ENCODE measurements around the gene PAPSS2.
A peak's percentile ranks its signal among the peaks of the same experiment; 100 is the strongest.
"Not testable (repeated sequence)": the region's sequence is repeated elsewhere in the genome, so short reads cannot be mapped to it uniquely, and the experiment has no call there.

Gene PAPSS2

GRCh38 chr10:87643920-87644319 is 15.8 kb upstream of the PAPSS2 start:
- no peak for DNase-seq

DNA sequence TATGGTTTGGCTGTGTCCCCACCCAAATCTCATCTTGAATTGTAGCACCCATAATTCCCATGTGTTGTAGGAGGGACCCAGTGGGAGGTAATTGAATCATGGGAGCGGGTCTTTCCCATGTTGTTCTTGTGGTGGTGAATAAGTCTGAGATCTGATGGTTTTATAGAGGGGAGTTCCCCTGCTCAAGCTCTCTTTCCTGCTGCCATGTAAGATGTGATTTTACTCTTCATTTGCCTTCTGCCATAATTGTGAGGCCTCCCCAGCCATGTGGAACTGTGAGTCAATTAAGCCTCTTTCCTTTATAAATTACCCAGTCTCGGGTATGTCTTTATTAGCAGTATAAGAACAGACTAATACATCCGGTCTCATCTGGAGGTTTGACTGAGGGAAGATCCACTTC is 15.2 kb upstream of the PAPSS2 start:
- not testable (repeated sequence) for DNase-seq

GRCh38 chr10:87646192-87646909 is 13.3 kb upstream of the PAPSS2 start:
- no peak for DNase-seq

DNA sequence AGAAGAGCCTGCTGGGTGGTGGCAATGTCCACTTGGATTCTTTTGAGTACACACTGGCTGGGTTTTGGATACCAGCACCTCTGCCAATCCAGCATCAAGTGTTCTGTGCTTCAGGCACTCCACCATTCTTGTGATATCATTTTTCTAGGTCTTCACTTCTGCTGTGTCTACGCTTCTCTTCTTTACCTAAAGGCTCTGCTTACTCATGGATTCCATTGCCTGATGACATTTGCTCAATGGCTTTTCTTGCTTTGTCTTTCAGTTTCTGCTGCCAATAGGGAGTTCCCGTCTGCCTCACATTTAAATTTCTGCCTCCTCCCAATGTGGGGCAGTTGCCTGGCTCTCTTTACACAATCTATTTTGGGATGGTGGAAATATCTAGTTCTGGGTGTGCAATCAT is 12.7 kb upstream of the PAPSS2 start:
- DNase-seq, result no peak

- no peak for DNase-seq
Measured at GRCh38 chr10:87650838-87651589, 8.7 kb upstream of the PAPSS2 start.

- no peak for DNase-seq
Measured at GRCh38 chr10:87651801-87652200, 7.9 kb upstream of the PAPSS2 start.

- DNase-seq, result no peak
Measured at GRCh38 chr10:87652261-87652660, 7.4 kb upstream of the PAPSS2 start.

- DNase-seq, result no peak
Measured at GRCh38 chr10:87654212-87654611, 5.5 kb upstream of the PAPSS2 start.

DNA sequence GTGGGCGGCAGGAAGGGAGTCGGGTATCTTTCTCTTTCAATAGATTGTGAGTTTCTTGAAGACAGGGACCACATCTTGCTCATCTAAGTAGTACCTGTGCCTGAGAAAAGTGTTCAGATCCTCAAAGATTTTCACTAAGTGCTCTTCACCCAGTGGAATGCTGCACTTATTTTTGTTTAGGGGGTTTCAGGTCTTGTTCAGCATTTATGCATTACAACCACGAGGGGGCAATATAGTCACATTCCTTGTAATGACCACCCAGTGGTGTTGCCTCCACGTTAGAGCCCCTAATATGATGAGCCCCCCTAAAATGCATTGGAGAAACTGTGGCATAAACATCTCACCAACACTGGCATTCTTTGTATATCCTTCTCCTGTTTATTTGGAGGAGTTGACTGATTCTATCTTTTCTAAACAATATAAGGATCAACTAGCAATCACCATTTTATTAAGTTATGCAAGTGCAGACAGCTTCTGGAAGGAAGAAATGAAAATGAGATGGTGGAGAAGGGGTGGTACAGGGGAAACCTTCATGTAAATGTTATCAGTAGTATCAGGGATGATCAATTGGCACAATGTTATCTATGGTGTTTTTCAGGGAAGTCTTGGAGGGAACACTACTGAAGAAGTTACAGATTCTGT is 3.1 kb upstream of the PAPSS2 start:
- peak in 2 of 3 experiments; percentile 33 to 50 for DNase-seq

- no peak for DNase-seq
Measured at GRCh38 chr10:87657371-87657770, 2.3 kb upstream of the PAPSS2 start.

DNA sequence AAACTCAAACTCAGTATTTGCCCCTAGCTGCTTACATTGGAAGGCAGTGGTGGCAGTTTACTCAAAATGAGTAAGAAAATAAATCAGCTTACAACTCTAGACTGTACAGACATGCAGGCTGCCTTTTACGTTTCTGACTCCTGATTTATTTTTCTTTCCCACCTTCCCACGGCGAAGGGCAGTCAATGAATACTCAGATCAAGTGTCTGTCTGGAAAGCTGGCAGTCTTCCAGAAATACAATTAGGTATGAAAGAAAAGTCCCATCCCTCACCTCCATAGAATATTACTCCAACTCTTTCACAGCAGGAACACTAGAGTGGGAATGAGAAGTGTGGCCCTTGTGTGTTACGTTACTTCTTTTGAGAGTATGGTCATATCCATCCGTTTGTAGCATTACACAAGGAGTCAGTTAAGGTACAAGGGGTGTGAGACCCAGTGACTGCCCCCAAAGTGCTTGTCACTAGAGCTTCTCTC is 1.3 kb upstream of the PAPSS2 start:
- DNase-seq, result peak; percentile 28 to 85 (median 76)

DNA sequence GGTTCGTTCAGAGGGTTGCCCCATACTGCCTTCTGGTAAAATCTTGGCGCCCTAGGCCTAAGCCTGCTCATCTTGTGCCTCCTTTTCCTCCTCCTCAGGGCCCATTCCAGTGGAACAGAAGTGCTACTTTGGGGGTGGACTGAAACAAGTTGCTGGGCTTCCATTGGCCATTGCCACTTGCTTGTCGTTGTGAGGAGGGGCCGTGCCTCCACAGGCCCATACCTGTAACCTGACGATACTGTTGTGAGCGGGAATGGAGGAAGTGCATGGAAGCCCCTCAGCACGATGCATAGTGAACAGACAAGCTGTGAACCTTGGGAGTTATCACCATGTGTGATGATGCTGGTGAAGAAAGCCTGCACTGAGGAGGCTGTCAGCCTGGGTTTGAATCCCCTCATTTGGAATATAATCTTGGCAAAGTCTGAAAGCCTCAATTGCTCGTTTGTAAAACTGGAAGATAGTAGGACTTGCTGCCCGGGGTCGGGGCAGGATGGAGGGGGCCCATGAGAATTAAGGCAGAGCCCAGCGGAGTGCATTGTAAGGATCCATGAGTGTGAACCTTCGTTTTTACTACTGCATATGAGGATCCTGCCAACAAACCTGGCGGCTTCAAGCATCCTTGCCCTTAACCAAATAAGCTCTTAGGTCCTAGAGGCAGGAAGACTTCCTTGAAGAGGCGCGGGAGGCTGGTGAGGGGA is 671 bp upstream of the PAPSS2 start:
- DNase-seq, result peak in 2 of 3 experiments; percentile 16 to 34

GRCh38 chr10:87660484-87661133 is 931 bp downstream of the PAPSS2 start:
- peak in 1 of 3 experiments; percentile 1 for DNase-seq

GRCh38 chr10:87661861-87662785 is 2.4 kb downstream of the PAPSS2 start:
- no peak for DNase-seq

- no peak for DNase-seq
Measured at GRCh38 chr10:87664276-87664701, 4.6 kb downstream of the PAPSS2 start.

GRCh38 chr10:87667493-87667892 is 7.8 kb downstream of the PAPSS2 start:
- no peak for DNase-seq

DNA sequence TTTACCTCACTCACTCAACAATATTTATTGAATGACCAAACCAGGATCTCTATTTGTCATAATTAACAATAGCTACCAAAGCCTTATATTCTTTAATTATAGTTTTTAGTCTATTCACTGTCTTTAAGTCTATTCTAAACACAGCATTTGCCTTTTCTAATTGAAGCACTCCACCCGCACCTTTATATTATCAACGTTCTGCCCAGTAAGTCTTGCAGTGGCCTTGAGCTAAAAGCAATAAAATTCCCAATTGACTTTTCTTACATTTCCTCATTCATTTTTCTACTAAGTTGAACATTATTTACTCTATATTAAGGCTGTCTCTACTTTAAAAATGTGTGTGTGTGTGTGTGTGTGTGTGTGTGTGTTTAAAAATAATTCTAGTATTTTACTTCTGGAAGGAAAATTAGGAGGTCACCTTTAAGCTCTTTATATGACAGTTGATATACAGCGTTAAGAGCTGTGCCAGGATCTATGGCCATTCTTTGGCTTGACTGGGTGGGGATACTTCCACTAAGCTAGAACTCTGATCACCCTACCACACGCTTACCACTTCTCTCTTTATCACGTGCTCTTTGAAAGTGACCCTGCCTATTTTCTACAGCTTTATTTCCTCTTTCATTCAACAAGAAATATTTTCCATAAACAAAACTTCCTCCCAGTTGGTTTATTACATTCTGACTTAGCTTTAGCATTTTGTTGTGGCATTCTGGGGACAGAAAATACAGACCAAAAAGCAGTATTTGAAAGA is 8.8 kb downstream of the PAPSS2 start:
- DNase-seq, result peak in 1 of 3 experiments; percentile 44

- DNase-seq, result no peak
Measured at GRCh38 chr10:87669752-87670151, 10.1 kb downstream of the PAPSS2 start.

DNA sequence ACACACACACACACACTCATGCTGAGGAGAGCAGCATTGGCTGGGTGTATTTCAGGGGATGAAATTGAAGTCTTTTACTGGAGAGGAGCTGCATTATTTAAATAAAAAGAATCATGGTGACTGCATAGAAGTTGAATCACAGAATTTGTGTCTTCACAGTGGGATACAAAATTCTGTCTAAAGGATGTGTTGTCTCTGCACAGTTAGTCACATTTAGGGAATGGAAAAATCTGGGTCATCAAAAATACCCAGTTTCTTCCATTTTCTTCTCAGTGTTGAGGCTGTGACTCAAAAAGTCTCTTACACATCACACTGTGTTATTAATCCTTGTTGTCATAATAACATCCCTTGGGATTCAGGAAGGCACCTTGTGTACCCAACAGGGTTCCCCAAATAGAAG is 10.9 kb downstream of the PAPSS2 start:
- no peak for DNase-seq

DNA sequence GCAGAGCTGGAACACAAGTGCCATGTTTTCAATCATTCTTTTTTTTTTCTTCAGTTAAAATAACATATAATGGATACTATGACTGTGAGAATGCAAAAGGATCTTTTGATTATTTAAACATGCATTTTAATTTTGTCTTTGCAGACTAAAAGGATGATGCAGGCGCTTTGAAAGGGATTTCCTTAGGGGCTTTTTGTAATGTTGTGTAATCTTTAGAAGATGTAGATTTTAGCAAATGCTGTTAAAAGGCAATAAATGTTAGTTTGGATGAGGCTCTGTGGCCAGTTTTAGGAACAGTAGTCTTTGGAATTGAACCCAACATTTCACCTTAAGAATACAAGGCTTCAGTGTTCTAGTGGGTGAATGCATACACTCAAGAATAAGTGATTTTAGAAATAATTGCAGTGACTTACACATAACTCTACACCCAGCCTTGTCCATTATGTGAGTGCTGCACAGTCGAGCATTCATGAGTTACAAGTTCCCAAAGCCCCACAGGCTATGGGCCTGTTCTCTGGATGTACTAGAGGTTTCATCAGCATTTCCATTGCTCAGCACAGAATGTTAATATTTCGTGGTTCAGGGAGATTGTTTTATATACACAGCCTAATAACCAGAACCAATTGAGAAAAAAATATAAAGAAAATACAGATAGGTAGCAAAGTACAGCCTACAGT is 11.6 kb downstream of the PAPSS2 start:
- DNase-seq, result no peak

Data from NCI-H1417 (cell line).